Measurements from ENCODE around the gene FOXI1. TPM values are rescaled to one million over a fixed set of nuclear protein-coding genes. Genes with fewer than 3 reads are reported as not detected.

FOXI1 gene
- total and polyA plus RNA-seq, 2 donors (not counting 3 experiments of a cell fraction or from before 2014, with no cell fraction given) = not detected

DNA sequence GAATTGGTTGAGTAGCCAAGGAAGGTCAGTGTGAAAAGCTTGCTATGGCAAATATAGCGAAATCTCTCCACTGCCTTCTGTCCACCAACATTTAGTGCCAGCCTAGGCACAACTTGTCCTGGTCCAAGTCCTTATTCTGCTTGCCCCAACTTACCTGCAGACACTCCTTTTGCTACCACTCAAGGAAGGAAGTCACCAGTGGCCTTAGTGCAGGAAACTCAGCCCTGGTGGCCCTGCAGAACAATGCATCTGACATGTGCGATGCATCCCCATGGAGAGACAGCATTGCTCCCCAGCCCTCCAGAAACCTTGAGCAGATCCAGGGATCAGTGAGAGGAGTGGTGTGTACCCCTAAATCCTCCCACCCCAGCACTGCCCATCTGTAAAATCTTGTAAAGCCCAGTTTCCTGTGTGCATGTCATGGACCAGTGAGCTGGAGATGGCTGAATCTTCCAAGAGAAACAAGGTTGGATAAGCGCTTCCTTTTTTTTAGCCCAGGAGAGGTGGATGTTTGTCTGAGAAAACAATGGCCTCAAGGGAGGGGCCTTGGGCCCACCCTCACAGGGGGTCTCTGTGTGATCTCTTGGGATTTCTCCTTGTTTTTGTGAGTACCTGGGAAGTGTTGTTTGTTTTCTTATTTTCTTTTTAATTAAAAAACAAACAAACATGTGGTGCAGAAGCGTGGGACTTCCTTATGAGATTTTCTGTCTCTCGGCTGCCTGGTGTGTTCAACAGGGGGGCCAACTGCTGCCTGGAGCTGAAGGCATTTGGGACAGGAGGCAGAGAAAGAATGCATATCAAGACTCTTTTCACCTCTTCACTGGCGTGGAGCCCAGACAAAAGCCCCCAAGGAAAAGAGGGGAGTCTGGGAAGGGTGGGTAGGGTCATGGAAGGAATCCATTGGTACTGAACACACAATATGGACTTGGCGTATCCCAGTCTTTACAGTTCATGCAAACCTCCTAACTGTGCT lies 3.6 kb downstream of the FOXI1 start:
- DNase-seq (ENCODE audit: low read depth, low spot score) (no peak), FAIRE-seq (no peak)
- Histone ChIP-seq H3K4me2 (ENCODE audit: insufficient read depth, low read length) (no peak overlapping the region), H3K4me3 (replicated peaks in 1 of 3; ENCODE audit: insufficient read depth in 1 of 3, low read depth in 1 of 3, low read length in 3 of 3) (no peak overlapping the region), H3K27me3 (ENCODE audit: control insufficient read depth in 2 of 2, insufficient read depth in 2 of 2, low read length in 2 of 2) (no peaks in the 10 kb centered on the region), H3K36me3 (ENCODE audit: control insufficient read depth in 2 of 2, extremely low read depth in 1 of 2, insufficient read depth in 2 of 2, low read length in 2 of 2) (no peaks in the 10 kb centered on the region), H3K9ac (replicated peaks; ENCODE audit: extremely low read depth, insufficient read depth, low read length) (no peak overlapping the region), H3K9me1 (replicated peaks; ENCODE audit: control insufficient read depth, extremely low read depth, insufficient read depth, low read length) (no peaks in the 10 kb centered on the region), H3K4me1 (ENCODE audit: control insufficient read depth, extremely low read depth, insufficient read depth, low read length) (no peaks in the 10 kb centered on the region), H3K79me2 (ENCODE audit: control insufficient read depth, insufficient read depth, low read length) (no peaks in the 10 kb centered on the region), H4K20me1 (replicated peaks; ENCODE audit: control insufficient read depth, extremely low read depth, insufficient read depth, low read length) (no peaks in the 10 kb centered on the region), H2AFZ (ENCODE audit: low read depth, low read length) (no peak overlapping the region), H3K9me3 (replicated peaks; ENCODE audit: control insufficient read depth, insufficient read depth, low read length) (no peaks in the 10 kb centered on the region), H3K27ac (ENCODE audit: insufficient read depth, low read depth, low read length) (no peak overlapping the region)
- dilution Hi-C loops (cut with MboI; ENCODE audit: extremely low pct_ligation_motif_present, low sequenced_read_pairs) = no loop called here
- BruUV-seq (replicated peaks) = no TSS peak
- ChIA-PET POLR2A (no interaction called here), CTCF (interaction anchor here (1.5 to 3.1 kb wide), 2 partner anchors 75 to 107 kb away, joined by 3 to 12 read pairs; no protein-coding TSS in a partner anchor)
- TF ChIP-seq JUN (IDR thresholded peaks at IDR 0.05; ENCODE audit: borderline replicate concordance, insufficient read depth, insufficient read length, low read depth) (no peak), GATA2 (IDR thresholded peaks at IDR 0.05; ENCODE audit: insufficient read depth, insufficient read length, low read depth, low read length) (no peak), FOS (IDR thresholded peaks at IDR 0.05; ENCODE audit: borderline replicate concordance, insufficient read depth, low read length) (no peak), EZH2 (IDR thresholded peaks at IDR 0.05; ENCODE audit: borderline replicate concordance, low read depth, low read length, severe bottlenecking) (no peak), MYC (IDR thresholded peaks at IDR 0.05; ENCODE audit: low read depth, low read length) (no peak), POLR2AphosphoS5 (IDR thresholded peaks at IDR 0.05; ENCODE audit: insufficient read depth, low read depth, low read length) (no peak), POLR2A (IDR thresholded peaks at IDR 0.05; ENCODE audit: low read depth, low read length) (no peak)
- TF ChIP-seq, protein P1, sequence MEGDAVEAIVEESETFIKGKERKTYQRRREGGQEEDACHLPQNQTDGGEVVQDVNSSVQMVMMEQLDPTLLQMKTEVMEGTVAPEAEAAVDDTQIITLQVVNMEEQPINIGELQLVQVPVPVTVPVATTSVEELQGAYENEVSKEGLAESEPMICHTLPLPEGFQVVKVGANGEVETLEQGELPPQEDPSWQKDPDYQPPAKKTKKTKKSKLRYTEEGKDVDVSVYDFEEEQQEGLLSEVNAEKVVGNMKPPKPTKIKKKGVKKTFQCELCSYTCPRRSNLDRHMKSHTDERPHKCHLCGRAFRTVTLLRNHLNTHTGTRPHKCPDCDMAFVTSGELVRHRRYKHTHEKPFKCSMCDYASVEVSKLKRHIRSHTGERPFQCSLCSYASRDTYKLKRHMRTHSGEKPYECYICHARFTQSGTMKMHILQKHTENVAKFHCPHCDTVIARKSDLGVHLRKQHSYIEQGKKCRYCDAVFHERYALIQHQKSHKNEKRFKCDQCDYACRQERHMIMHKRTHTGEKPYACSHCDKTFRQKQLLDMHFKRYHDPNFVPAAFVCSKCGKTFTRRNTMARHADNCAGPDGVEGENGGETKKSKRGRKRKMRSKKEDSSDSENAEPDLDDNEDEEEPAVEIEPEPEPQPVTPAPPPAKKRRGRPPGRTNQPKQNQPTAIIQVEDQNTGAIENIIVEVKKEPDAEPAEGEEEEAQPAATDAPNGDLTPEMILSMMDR (IDR thresholded peaks at IDR 0.05; ENCODE audit: extremely low read depth in 1 of 2, insufficient read depth in 1 of 2, low read depth in 1 of 2, low read length in 2 of 2) = no peak
- TF ChIP-seq, protein P2, sequence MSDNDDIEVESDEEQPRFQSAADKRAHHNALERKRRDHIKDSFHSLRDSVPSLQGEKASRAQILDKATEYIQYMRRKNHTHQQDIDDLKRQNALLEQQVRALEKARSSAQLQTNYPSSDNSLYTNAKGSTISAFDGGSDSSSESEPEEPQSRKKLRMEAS (IDR thresholded peaks at IDR 0.05; ENCODE audit: insufficient read depth, insufficient read length) = no peak
- intact Hi-C loops (cut with micrococcal nuclease) = no loop called here
